ENCODE data around the gene FLT3LG. TPM values are rescaled to one million over a fixed set of nuclear protein-coding genes. Genes with fewer than 3 reads are reported as not detected.

FLT3LG gene
- total and polyA plus RNA-seq, 9 of the 15 experiments (the other 6 are each of a cell fraction or from before 2014, with no cell fraction given), result 0.31 to 6.4 (median 1.1) TPM

DNA sequence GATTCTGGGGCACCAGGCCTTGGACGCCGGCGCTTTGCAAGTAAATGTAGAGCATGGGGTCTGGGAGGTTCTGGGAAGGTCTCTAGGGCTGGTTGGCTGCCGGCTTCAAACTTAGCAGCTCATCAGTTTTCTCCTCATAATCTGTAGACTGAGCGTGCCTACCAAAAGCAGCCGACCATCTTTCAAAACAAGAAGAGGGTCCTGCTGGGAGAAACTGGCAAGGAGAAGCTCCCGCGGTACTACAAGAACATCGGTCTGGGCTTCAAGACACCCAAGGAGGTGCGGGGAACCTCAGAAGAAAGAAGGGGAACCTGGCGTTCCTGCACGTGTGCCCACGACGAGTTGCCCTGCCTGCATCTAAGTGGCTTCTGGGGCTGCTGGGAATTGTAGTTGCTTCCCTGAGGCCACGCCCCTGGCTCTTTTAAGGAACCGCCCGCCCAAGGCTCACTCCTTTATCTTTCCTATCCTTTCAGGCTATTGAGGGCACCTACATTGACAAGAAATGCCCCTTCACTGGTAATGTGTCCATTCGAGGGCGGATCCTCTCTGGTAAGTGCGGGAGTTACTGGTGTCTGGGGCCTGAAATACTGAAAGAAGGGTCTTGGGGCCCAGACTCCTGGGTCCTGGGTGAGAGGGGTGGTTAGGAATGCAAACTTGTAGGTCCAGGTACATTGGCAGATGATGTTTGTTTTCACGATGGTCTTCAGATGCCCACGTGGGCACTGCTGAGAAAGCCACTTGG lies 23.2 kb downstream of the FLT3LG start (continued):
- peak; percentile 69 for TF ChIP-seq KDM5B (IDR thresholded peaks at IDR 0.05; ENCODE audit: insufficient replicate concordance, low read depth, low read length)
- TF ChIP-seq POLR2AphosphoS2 (IDR thresholded peaks at IDR 0.05; ENCODE audit: low read length), result peak; percentile 6; the same call in 1 of the 2 replicates
- no peak for TF ChIP-seq PTBP1 (IDR thresholded peaks at IDR 0.05; ENCODE audit: low read depth, low read length)
- TF ChIP-seq, protein P1, sequence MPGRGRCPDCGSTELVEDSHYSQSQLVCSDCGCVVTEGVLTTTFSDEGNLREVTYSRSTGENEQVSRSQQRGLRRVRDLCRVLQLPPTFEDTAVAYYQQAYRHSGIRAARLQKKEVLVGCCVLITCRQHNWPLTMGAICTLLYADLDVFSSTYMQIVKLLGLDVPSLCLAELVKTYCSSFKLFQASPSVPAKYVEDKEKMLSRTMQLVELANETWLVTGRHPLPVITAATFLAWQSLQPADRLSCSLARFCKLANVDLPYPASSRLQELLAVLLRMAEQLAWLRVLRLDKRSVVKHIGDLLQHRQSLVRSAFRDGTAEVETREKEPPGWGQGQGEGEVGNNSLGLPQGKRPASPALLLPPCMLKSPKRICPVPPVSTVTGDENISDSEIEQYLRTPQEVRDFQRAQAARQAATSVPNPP (IDR thresholded peaks at IDR 0.05; ENCODE audit: borderline replicate concordance, insufficient read depth, insufficient read length), result no peak
- TF ChIP-seq, protein P2, sequence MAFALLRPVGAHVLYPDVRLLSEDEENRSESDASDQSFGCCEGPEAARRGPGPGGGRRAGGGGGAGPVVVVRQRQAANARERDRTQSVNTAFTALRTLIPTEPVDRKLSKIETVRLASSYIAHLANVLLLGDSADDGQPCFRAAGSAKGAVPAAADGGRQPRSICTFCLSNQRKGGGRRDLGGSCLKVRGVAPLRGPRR (CRISPR knock-in tag; IDR thresholded peaks at IDR 0.05), result no peak
- TF ChIP-seq, protein P3, sequence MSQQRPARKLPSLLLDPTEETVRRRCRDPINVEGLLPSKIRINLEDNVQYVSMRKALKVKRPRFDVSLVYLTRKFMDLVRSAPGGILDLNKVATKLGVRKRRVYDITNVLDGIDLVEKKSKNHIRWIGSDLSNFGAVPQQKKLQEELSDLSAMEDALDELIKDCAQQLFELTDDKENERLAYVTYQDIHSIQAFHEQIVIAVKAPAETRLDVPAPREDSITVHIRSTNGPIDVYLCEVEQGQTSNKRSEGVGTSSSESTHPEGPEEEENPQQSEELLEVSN (IDR thresholded peaks at IDR 0.05; ENCODE audit: borderline replicate concordance in 1 of 2, extremely low read depth in 1 of 2, insufficient read depth in 1 of 2, insufficient read length in 1 of 2, low read depth in 1 of 2, low read length in 1 of 2, poor library complexity in 1 of 2, severe bottlenecking in 1 of 2), result peak in 1 of 2 experiments; percentile 35
- TF ChIP-seq FOXK1 (CRISPR knock-in tag; IDR thresholded peaks at IDR 0.05; ENCODE audit: borderline replicate concordance), result no peak
- no peak for TF ChIP-seq E2F3 (CRISPR knock-in tag; IDR thresholded peaks at IDR 0.05)
- peak; percentile 68; the same call in 1 of the 2 replicates for TF ChIP-seq GABPB1 (CRISPR knock-in tag; IDR thresholded peaks at IDR 0.05)
- no peak for TF ChIP-seq PHF20 (IDR thresholded peaks at IDR 0.05; ENCODE audit: partially characterized antibody)
- TF ChIP-seq MEIS2 (IDR thresholded peaks at IDR 0.05; ENCODE audit: partially characterized antibody), result no peak
- TF ChIP-seq, protein P4, sequence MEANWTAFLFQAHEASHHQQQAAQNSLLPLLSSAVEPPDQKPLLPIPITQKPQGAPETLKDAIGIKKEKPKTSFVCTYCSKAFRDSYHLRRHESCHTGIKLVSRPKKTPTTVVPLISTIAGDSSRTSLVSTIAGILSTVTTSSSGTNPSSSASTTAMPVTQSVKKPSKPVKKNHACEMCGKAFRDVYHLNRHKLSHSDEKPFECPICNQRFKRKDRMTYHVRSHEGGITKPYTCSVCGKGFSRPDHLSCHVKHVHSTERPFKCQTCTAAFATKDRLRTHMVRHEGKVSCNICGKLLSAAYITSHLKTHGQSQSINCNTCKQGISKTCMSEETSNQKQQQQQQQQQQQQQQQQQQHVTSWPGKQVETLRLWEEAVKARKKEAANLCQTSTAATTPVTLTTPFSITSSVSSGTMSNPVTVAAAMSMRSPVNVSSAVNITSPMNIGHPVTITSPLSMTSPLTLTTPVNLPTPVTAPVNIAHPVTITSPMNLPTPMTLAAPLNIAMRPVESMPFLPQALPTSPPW (CRISPR knock-in tag; IDR thresholded peaks at IDR 0.05), result no peak
- no peak for TF ChIP-seq MED1 (CRISPR knock-in tag; IDR thresholded peaks at IDR 0.05; ENCODE audit: borderline replicate concordance)
- TF ChIP-seq POLR2AphosphoS5 (IDR thresholded peaks at IDR 0.05; ENCODE audit: control insufficient read depth, insufficient read depth, low read depth, low read length), result 0 out of 2 replicates have a peak, but pooled peaks have one; percentile 38
- peak; percentile 66 for TF ChIP-seq RBFOX2 (IDR thresholded peaks at IDR 0.05; ENCODE audit: low read depth, low read length)
- TF ChIP-seq, protein P5, sequence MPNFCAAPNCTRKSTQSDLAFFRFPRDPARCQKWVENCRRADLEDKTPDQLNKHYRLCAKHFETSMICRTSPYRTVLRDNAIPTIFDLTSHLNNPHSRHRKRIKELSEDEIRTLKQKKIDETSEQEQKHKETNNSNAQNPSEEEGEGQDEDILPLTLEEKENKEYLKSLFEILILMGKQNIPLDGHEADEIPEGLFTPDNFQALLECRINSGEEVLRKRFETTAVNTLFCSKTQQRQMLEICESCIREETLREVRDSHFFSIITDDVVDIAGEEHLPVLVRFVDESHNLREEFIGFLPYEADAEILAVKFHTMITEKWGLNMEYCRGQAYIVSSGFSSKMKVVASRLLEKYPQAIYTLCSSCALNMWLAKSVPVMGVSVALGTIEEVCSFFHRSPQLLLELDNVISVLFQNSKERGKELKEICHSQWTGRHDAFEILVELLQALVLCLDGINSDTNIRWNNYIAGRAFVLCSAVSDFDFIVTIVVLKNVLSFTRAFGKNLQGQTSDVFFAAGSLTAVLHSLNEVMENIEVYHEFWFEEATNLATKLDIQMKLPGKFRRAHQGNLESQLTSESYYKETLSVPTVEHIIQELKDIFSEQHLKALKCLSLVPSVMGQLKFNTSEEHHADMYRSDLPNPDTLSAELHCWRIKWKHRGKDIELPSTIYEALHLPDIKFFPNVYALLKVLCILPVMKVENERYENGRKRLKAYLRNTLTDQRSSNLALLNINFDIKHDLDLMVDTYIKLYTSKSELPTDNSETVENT (CRISPR knock-in tag; IDR thresholded peaks at IDR 0.05), result no peak
- peak; percentile 31; the same call in 1 of the 2 replicates for TF ChIP-seq JUND (IDR thresholded peaks at IDR 0.05; ENCODE audit: borderline replicate concordance, low read depth, low read length)
- TF ChIP-seq JUND (tag; IDR thresholded peaks at IDR 0.05; ENCODE audit: borderline replicate concordance, low read depth, low read length), result no peak
- TF ChIP-seq MXI1 (IDR thresholded peaks at IDR 0.05; ENCODE audit: low read depth, low read length), result peak; percentile 88
- 0 out of 2 replicates have a peak, but pooled peaks have one; percentile 23 for TF ChIP-seq TARDBP (IDR thresholded peaks at IDR 0.05)
